Measurements from ENCODE around the gene IP6K3. TPM values are rescaled to one million over a fixed set of nuclear protein-coding genes. Genes with fewer than 3 reads are reported as not detected.
A peak's percentile ranks its signal among the peaks of the same experiment; 100 is the strongest.

The IP6K3 gene
- polyA plus RNA-seq, 3 donors: not detected

GRCh38 chr6:33735216-33735615 is 11.5 kb downstream of the IP6K3 start:
- Mint-ChIP-seq H3K4me3 (no peak overlapping the region), H3K36me3 (no peaks in the 10 kb centered on the region), H3K27ac (no peak overlapping the region), H3K27me3 (ENCODE audit: low read depth in 3 of 3) (peaks cover 0 to 2% (median 0%) of the 10 kb centered on the region in 3 donors), H3K4me1 (peaks cover 9% of the 10 kb centered on the region), H3K9me3 (no peaks in the 10 kb centered on the region)
- intact Hi-C loops (cut with micrococcal nuclease): no loop called here
- Histone ChIP-seq H3K36me3 (replicated peaks in 1 of 2; ENCODE audit: control insufficient read depth in 1 of 2, insufficient read depth in 2 of 2, low read length in 2 of 2) (no peaks in the 10 kb centered on the region), H3K27me3 (ENCODE audit: control insufficient read depth in 2 of 2, insufficient read depth in 2 of 2, low read length in 2 of 2) (no peaks in the 10 kb centered on the region), H3K27ac (ENCODE audit: low read depth in 1 of 2, low read length in 2 of 2) (no peak overlapping the region), H3K9me3 (replicated peaks in 1 of 2; ENCODE audit: control insufficient read depth in 1 of 2, insufficient read depth in 1 of 2, low read length in 2 of 2) (no peaks in the 10 kb centered on the region), H3K4me1 (ENCODE audit: control insufficient read depth in 1 of 2, insufficient read depth in 2 of 2, low read length in 2 of 2) (peaks cover 4 to 8% of the 10 kb centered on the region in 2 donors), H3K79me2 (ENCODE audit: insufficient read depth, low read length) (no peaks in the 10 kb centered on the region), H3K4me3 (replicated peaks in 1 of 3; ENCODE audit: low read depth in 2 of 3, low read length in 3 of 3) (no peak overlapping the region), H4K20me1 (ENCODE audit: insufficient read depth, low read length) (no peaks in the 10 kb centered on the region), H2AFZ (ENCODE audit: insufficient read depth, low read depth, low read length, poor library complexity, severe bottlenecking) (no peak overlapping the region), H3K9ac (ENCODE audit: insufficient read depth, low read length, poor library complexity, severe bottlenecking) (no peak overlapping the region), H3K4me2 (replicated peaks; ENCODE audit: extremely low read depth, low read length, poor library complexity, severe bottlenecking) (no peak overlapping the region)
- no peak for TF ChIP-seq CTCF (IDR thresholded peaks at IDR 0.05)
- 75% methylated on average over 9 of the region's 18 CpGs for WGBS (ENCODE audit: insufficient coverage)
- no peak for DNase-seq

GRCh38 chr6:33733709-33734007 is 13.0 kb downstream of the IP6K3 start:
- Mint-ChIP-seq H3K4me3 (no peak overlapping the region), H3K36me3 (no peaks in the 10 kb centered on the region), H3K9me3 (no peaks in the 10 kb centered on the region), H3K4me1 (no peaks in the 10 kb centered on the region), H3K27ac (peak overlapping the region in 1 of 7 donors; percentile 32), H3K27me3 (ENCODE audit: low read depth in 3 of 3) (peaks cover 0 to 2% (median under 1%) of the 10 kb centered on the region in 3 donors)
- no peak overlapping the region for H3K4me3 ChIP-seq (replicated peaks in 1 of 3; ENCODE audit: low read depth in 2 of 3, low read length in 3 of 3)
- H2AFZ ChIP-seq (ENCODE audit: insufficient read depth, low read depth, low read length, poor library complexity, severe bottlenecking): no peak overlapping the region
- H3K9me3 ChIP-seq (replicated peaks in 1 of 2; ENCODE audit: control insufficient read depth in 1 of 2, insufficient read depth in 1 of 2, low read length in 2 of 2): no peaks in the 10 kb centered on the region
- H3K4me1 ChIP-seq (ENCODE audit: control insufficient read depth in 1 of 2, insufficient read depth in 2 of 2, low read length in 2 of 2): no peaks in the 10 kb centered on the region
- intact Hi-C loops (cut with micrococcal nuclease): no loop called here
- no peak overlapping the region for H3K9ac ChIP-seq (ENCODE audit: insufficient read depth, low read length, poor library complexity, severe bottlenecking)
- DNase-seq: no peak
- WGBS (ENCODE audit: insufficient coverage): 95% methylated on average over 7 of the region's 8 CpGs
- no peaks in the 10 kb centered on the region for H3K27me3 ChIP-seq (ENCODE audit: control insufficient read depth in 2 of 2, insufficient read depth in 2 of 2, low read length in 2 of 2)
- no peaks in the 10 kb centered on the region for H4K20me1 ChIP-seq (ENCODE audit: insufficient read depth, low read length)
- no peak overlapping the region for H3K27ac ChIP-seq (ENCODE audit: low read depth in 1 of 2, low read length in 2 of 2)
- no peak for TF ChIP-seq CTCF (IDR thresholded peaks at IDR 0.05)
- no peaks in the 10 kb centered on the region for H3K36me3 ChIP-seq (replicated peaks in 1 of 2; ENCODE audit: control insufficient read depth in 1 of 2, insufficient read depth in 2 of 2, low read length in 2 of 2)
- H3K79me2 ChIP-seq (ENCODE audit: insufficient read depth, low read length): no peaks in the 10 kb centered on the region
- no peak overlapping the region for H3K4me2 ChIP-seq (replicated peaks; ENCODE audit: extremely low read depth, low read length, poor library complexity, severe bottlenecking)

Measured in CD14-positive monocyte (primary cell).